HepG2 (cell line): ENCODE data around the gene FAM131A. TPM values are rescaled to one million over a fixed set of nuclear protein-coding genes. Genes with fewer than 3 reads are reported as not detected.

Source experiments
- ARID5B ChIP-seq: IDR thresholded peaks from 2 replicates; pipeline ENCODE4 v1.4.0; 2020; ENCODE audit warnings: mild to moderate bottlenecking, missing genetic modification reagents
- ATF7-NPFF ChIP-seq: sonication (generic); formaldehyde crosslinking; IDR thresholded peaks from 2 replicates; pipeline ENCODE4 v1.8.1; 2023; ENCODE audit warnings: mild to moderate bottlenecking, low read depth, missing genetic modification reagents, moderate library complexity
- CBX1 ChIP-seq: IDR thresholded peaks from one replicate; pipeline ENCODE4 v1.6.1; 2016; ENCODE audit warnings: antibody characterized with exemption, low read depth
- KAT2B ChIP-seq: fragments of 150-350 bp; IDR thresholded peaks from 2 replicates; pipeline ENCODE4 v1.6.1; 2014; ENCODE audit warnings: low read depth, low read length, borderline replicate concordance
- KLF16 ChIP-seq, 2 experiments: sonication (generic) in 1 of 2; formaldehyde crosslinking in 1 of 2; IDR thresholded peaks; 2 replicates each; pipeline versions ENCODE4 v1.6.1 to v1.8.0; 2016 to 2023; ENCODE audit warnings: missing genetic modification reagents in 2 of 2, missing compliant biosample characterization in 1 of 2
- MXD3 ChIP-seq: IDR thresholded peaks from 2 replicates; pipeline ENCODE4 v1.6.1; 2016; ENCODE audit warnings: mild to moderate bottlenecking, missing biosample characterization, missing genetic modification reagents
- NBN ChIP-seq: fragments of 450-650 bp; conservative IDR thresholded peaks from 2 replicates; pipeline ENCODE4 v1.6.1; 2017
- SP2 ChIP-seq: sonication (generic); formaldehyde crosslinking; IDR thresholded peaks from 2 replicates; pipeline ENCODE4 v1.5.1; 2020; ENCODE audit warnings: mild to moderate bottlenecking, missing genetic modification reagents
- SRSF4 ChIP-seq: fragments of 200-400 bp; formaldehyde crosslinking; IDR thresholded peaks from one replicate; pipeline ENCODE4 v1.6.1; 2018; ENCODE audit warnings: mild to moderate bottlenecking, low read depth, low read length, moderate library complexity; ENCODE audit not compliant: poor library complexity, severe bottlenecking
- TIGD3 ChIP-seq: sonication (generic); formaldehyde crosslinking; IDR thresholded peaks from 2 replicates; pipeline ENCODE4 v1.5.1; 2020; ENCODE audit warnings: mild to moderate bottlenecking, missing genetic modification reagents, borderline replicate concordance
- ZBTB26 ChIP-seq: IDR thresholded peaks from 2 replicates; pipeline ENCODE4 v1.6.1; 2016; ENCODE audit warnings: missing compliant biosample characterization, missing genetic modification reagents, borderline replicate concordance
- ZGPAT ChIP-seq: IDR thresholded peaks from 2 replicates; pipeline ENCODE4 v1.6.1; 2016; ENCODE audit warnings: mild to moderate bottlenecking
- ZKSCAN8 ChIP-seq: IDR thresholded peaks from 2 replicates; pipeline ENCODE4 v1.6.1; 2016; ENCODE audit warnings: borderline replicate concordance, missing genetic modification reagents, missing compliant biosample characterization
- ZMAT3 ChIP-seq: sonication (generic); formaldehyde crosslinking; conservative IDR thresholded peaks from 2 replicates; pipeline ENCODE4 v1.7.0; 2021; ENCODE audit warnings: missing genetic modification reagents
- ZNF44 ChIP-seq: sonication (generic); formaldehyde crosslinking; IDR thresholded peaks from 2 replicates; pipeline ENCODE4 v1.5.1; 2020; ENCODE audit warnings: mild to moderate bottlenecking, missing genetic modification reagents
- ZNF644 ChIP-seq: IDR thresholded peaks from 2 replicates; pipeline ENCODE4 v1.6.1; 2016; ENCODE audit warnings: low read depth
- ZNF770 ChIP-seq: sonication (generic); formaldehyde crosslinking; IDR thresholded peaks from 2 replicates; pipeline ENCODE4 v1.5.0; 2020; ENCODE audit warnings: mild to moderate bottlenecking, missing genetic modification reagents
- polyA plus RNA-seq, 8 experiments: library from polyadenylated mRNA; depleted of rRNA in 3 of 8; stranded (reverse) in 7 of 8; unstranded in 1 of 8; fragments of >200 nt; fragmentation: Illumina TruSeq in 4 of 8; extraction: Trizol in 4 of 8; gene quantifications; 2 replicates each; pipeline versions ENCODE4 v1.2.1 to v1.2.3, GENCODE V29; 2011 to 2016; ENCODE audit warnings: low read depth in 4 of 8, missing spikeins in 1 of 8, mixed read lengths in 1 of 8; ENCODE audit not compliant: insufficient read depth in 1 of 8
- total RNA-seq, 5 experiments: library from RNA; depleted of rRNA; stranded (reverse); fragments of >200 nt; fragmentation: Illumina TruSeq; extraction: Trizol; gene quantifications; 2 replicates each; pipeline ENCODE4 v1.2.3, GENCODE V29; 2016; ENCODE audit warnings: low read depth in 1 of 5

Gene FAM131A
- total and polyA plus RNA-seq, 2 of the 13 experiments (the other 11 are each of a cell fraction or from before 2014, with no cell fraction given), result 9.2 to 9.3 TPM

- TF ChIP-seq SRSF4, result no peak
- no peak for TF ChIP-seq SP2 (CRISPR knock-in tag)
- TF ChIP-seq ZNF44, result no peak
- TF ChIP-seq NBN, result no peak
- no peak for TF ChIP-seq ZKSCAN8 (CRISPR knock-in tag)
- 0 out of 2 replicates have a peak, but pooled peaks have one; percentile 2 for TF ChIP-seq ZMAT3
- 0 out of 2 replicates have a peak, but pooled peaks have one; percentile 28 for TF ChIP-seq ZBTB26
- TF ChIP-seq MXD3 (CRISPR knock-in tag), result no peak
- no peak for TF ChIP-seq ZNF644
- TF ChIP-seq CBX1, result no peak
- no peak for TF ChIP-seq TIGD3 (CRISPR knock-in tag)
- no peak for TF ChIP-seq ZGPAT (CRISPR knock-in tag)
- no peak for TF ChIP-seq ATF7-NPFF
- no peak for TF ChIP-seq KAT2B
- no peak for TF ChIP-seq ZNF770 (CRISPR knock-in tag)
- no peak for TF ChIP-seq ARID5B
- TF ChIP-seq KLF16 (CRISPR knock-in tag; IDR thresholded peaks at IDR 0.05), result no peak
Measured at GRCh38 chr3:184299488-184300377, 37.7 kb upstream of the FAM131A start (continued).
